K562 (cell line): ENCODE data around the gene DENND4C. TPM values are rescaled to one million over a fixed set of nuclear protein-coding genes. Genes with fewer than 3 reads are reported as not detected.

Experiments
- BDP1 ChIP-seq: IDR thresholded peaks from 3 replicates; pipeline ENCODE4 v1.6.1; 2011; ENCODE audit not compliant: insufficient read length, insufficient read depth
- CREB3 ChIP-seq: fragments of 450-650 bp; conservative IDR thresholded peaks from 2 replicates; pipeline ENCODE4 v1.6.1; 2016; ENCODE audit warnings: missing genetic modification characterization, low read depth, mild to moderate bottlenecking, missing compliant biosample characterization, moderate library complexity
- E2F3 ChIP-seq: fragments of 250-450 bp; sonication (Bioruptor Pico); IDR thresholded peaks from 2 replicates; pipeline ENCODE4 v1.4.0; 2020; ENCODE audit warnings: mild to moderate bottlenecking
- GABPA ChIP-seq: fragments of 200-800 bp; sonication (Bioruptor generic); conservative IDR thresholded peaks from 2 replicates; pipeline ENCODE4 v1.6.1; 2016; ENCODE audit warnings: low read depth, missing genetic modification characterization, missing compliant biosample characterization
- HBP1 ChIP-seq: fragments of 450-650 bp; formaldehyde crosslinking; IDR thresholded peaks from 2 replicates; pipeline ENCODE4 v1.4.0; 2022; ENCODE audit warnings: missing genetic modification characterization
- HDAC3 ChIP-seq: fragments of 450-650 bp; IDR thresholded peaks from 2 replicates; pipeline ENCODE4 v1.6.1; 2018; ENCODE audit warnings: borderline replicate concordance, mild to moderate bottlenecking, moderate library complexity; ENCODE audit not compliant: partially characterized antibody
- HIVEP1 ChIP-seq: fragments of 250-450 bp; sonication (Bioruptor Pico); IDR thresholded peaks from 2 replicates; pipeline ENCODE4 v1.4.0; 2020; ENCODE audit warnings: mild to moderate bottlenecking
- NFXL1 ChIP-seq: fragments of 450-650 bp; formaldehyde crosslinking; IDR thresholded peaks from 2 replicates; pipeline ENCODE4 v1.4.0; 2021; ENCODE audit warnings: mild to moderate bottlenecking
- PYGO2 ChIP-seq: fragments of 450-650 bp; IDR thresholded peaks from 2 replicates; pipeline ENCODE4 v1.6.1; 2016; ENCODE audit warnings: mild to moderate bottlenecking, missing genetic modification characterization, moderate library complexity, missing compliant biosample characterization
- RCOR1 ChIP-seq, 2 experiments: IDR thresholded peaks; 2 replicates each; pipeline ENCODE4 v1.6.1; 2012; ENCODE audit warnings: low read depth in 2 of 2, low read length in 2 of 2, borderline replicate concordance in 1 of 2, improper control_type of control experiment in 1 of 2
- RNF219 ChIP-seq: fragments of 250-450 bp; sonication (Bioruptor Pico); IDR thresholded peaks from 2 replicates; pipeline ENCODE4 v1.5.0; 2022; ENCODE audit warnings: mild to moderate bottlenecking
- SIN3B ChIP-seq: fragments of 450-650 bp; IDR thresholded peaks from 2 replicates; pipeline ENCODE4 v1.6.1; 2017; ENCODE audit warnings: low read depth, mild to moderate bottlenecking, moderate library complexity
- STAG1 ChIP-seq: sonication (generic); formaldehyde crosslinking; IDR thresholded peaks from 2 replicates; pipeline ENCODE4 v1.5.0; 2020; ENCODE audit warnings: missing genetic modification reagents, borderline replicate concordance
- TAF7 ChIP-seq: fragments of 450-650 bp; IDR thresholded peaks from 2 replicates; pipeline ENCODE4 v1.6.1; 2016; ENCODE audit warnings: missing genetic modification characterization, missing compliant biosample characterization
- ZNF41 ChIP-seq: fragments of 250-450 bp; sonication (Bioruptor Pico); conservative IDR thresholded peaks from 2 replicates; pipeline ENCODE4 v1.4.0; 2020; ENCODE audit warnings: mild to moderate bottlenecking
- ZNF551 ChIP-seq: fragments of 250-450 bp; sonication (Bioruptor Pico); IDR thresholded peaks from 2 replicates; pipeline ENCODE4 v1.5.0; 2021; ENCODE audit warnings: mild to moderate bottlenecking, moderate library complexity
- ZNF740 ChIP-seq, 3 experiments: fragments of 200-800 bp in 1 of 3; sonication (Bioruptor generic) in 1 of 3; sonication (generic) in 1 of 3; formaldehyde crosslinking in 1 of 3; IDR thresholded peaks; 2 replicates each; pipeline versions ENCODE4 v1.6.1 to v1.8.0; 2016 to 2022; ENCODE audit warnings: mild to moderate bottlenecking in 2 of 3, missing compliant biosample characterization in 2 of 3, missing genetic modification characterization in 2 of 3, missing genetic modification reagents in 1 of 3
- polyA plus RNA-seq, 8 experiments: library from polyadenylated mRNA; depleted of rRNA in 4 of 8; stranded (reverse) in 5 of 8; unstranded in 3 of 8; fragments of >200 nt; fragmentation: Nextera tagmentation in 2 of 8; fragmentation: Illumina TruSeq in 1 of 8; extraction: Ambion mirVana in 2 of 8; extraction: Trizol in 1 of 8; gene quantifications; 2 replicates each; pipeline versions ENCODE4 v1.2.1 to v1.2.3, GENCODE V29; 2011 to 2014; ENCODE audit warnings: inconsistent platforms in 1 of 8, missing spikeins in 1 of 8
- total RNA-seq, 7 experiments: library from RNA; depleted of rRNA in 6 of 7; stranded (reverse); fragments of >200 nt in 6 of 7; fragmentation: Illumina TruSeq in 2 of 7; extraction: Trizol in 2 of 7; gene quantifications; 2 replicates each; pipeline versions ENCODE4 v1.2.1 to v1.2.3, GENCODE V29; 2011 to 2021; ENCODE audit warnings: low replicate concordance in 1 of 7
- TF ChIP-seq, protein P1 (sequence below): fragments of 200-800 bp; sonication (Bioruptor generic); IDR thresholded peaks from 2 replicates; pipeline ENCODE4 v1.6.1; 2017; ENCODE audit warnings: missing genetic modification characterization, missing compliant biosample characterization
- TF ChIP-seq, protein P2 (sequence below): fragments of 450-650 bp; formaldehyde crosslinking; IDR thresholded peaks from 2 replicates; pipeline ENCODE4 v1.4.0; 2020; ENCODE audit warnings: mild to moderate bottlenecking, moderate library complexity

Gene DENND4C
- total and polyA plus RNA-seq, 9 of the 15 experiments (the other 6 are each of a cell fraction or from before 2014, with no cell fraction given): 4.8 to 31.8 (median 13.9) TPM

DNA sequence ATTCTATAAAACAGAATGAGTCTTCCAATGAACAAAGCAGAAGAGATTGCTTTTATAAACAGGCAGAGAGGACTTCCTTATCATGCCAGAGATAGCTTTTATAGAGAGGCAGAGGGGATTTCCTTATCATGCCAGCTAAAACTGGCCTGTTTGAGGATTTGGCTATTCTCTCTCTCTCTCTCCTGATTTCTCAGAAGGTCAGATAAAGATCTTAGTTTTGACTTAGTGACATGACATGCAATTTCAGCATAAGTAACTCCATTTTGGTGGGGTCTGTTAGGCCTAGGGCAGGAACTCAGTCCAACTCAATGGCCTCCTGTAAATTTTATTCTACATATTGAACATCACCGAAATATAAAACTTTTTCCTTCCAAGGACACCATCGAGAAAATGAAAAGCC lies 31.5 kb upstream of the DENND4C start (continued):
- TF ChIP-seq, protein P1, sequence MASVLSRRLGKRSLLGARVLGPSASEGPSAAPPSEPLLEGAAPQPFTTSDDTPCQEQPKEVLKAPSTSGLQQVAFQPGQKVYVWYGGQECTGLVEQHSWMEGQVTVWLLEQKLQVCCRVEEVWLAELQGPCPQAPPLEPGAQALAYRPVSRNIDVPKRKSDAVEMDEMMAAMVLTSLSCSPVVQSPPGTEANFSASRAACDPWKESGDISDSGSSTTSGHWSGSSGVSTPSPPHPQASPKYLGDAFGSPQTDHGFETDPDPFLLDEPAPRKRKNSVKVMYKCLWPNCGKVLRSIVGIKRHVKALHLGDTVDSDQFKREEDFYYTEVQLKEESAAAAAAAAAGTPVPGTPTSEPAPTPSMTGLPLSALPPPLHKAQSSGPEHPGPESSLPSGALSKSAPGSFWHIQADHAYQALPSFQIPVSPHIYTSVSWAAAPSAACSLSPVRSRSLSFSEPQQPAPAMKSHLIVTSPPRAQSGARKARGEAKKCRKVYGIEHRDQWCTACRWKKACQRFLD (CRISPR knock-in tag): peak; percentile 86
- TF ChIP-seq PYGO2 (tag) (peak; percentile 70), RCOR1 (IDR thresholded peaks at IDR 0.05; ENCODE audit: borderline replicate concordance in 1 of 2, low read depth in 2 of 2, low read length in 2 of 2) (peak in 1 of 2 experiments; percentile 23; a peak in 1 of 4 replicates), STAG1 (CRISPR knock-in tag) (no peak), HBP1 (CRISPR knock-in tag) (no peak), CREB3 (tag) (peak; percentile 81), E2F3 (CRISPR knock-in tag) (0 out of 2 replicates have a peak, but pooled peaks have one; percentile 62), HIVEP1 (CRISPR knock-in tag) (peak; percentile 75; the same call in 1 of the 2 replicates), TAF7 (peak; percentile 17; the same call in 1 of the 2 replicates), NFXL1 (CRISPR knock-in tag) (peak; percentile 68; the same call in 1 of the 2 replicates), ZNF551 (CRISPR knock-in tag) (no peak), ZNF41 (CRISPR knock-in tag) (peak; percentile 88), SIN3B (no peak), BDP1 (no peak), RNF219 (CRISPR knock-in tag) (0 out of 2 replicates have a peak, but pooled peaks have one; percentile 68), GABPA (tag) (peak; percentile 32; the same call in 1 of the 2 replicates), ZNF740 (CRISPR knock-in tag; IDR thresholded peaks at IDR 0.05) (no peak), ZNF740 (tag; IDR thresholded peaks at IDR 0.05) (peak in 1 of 2 experiments; percentile 65; a peak in 1 of 4 replicates), HDAC3 (no peak)
- TF ChIP-seq, protein P2, sequence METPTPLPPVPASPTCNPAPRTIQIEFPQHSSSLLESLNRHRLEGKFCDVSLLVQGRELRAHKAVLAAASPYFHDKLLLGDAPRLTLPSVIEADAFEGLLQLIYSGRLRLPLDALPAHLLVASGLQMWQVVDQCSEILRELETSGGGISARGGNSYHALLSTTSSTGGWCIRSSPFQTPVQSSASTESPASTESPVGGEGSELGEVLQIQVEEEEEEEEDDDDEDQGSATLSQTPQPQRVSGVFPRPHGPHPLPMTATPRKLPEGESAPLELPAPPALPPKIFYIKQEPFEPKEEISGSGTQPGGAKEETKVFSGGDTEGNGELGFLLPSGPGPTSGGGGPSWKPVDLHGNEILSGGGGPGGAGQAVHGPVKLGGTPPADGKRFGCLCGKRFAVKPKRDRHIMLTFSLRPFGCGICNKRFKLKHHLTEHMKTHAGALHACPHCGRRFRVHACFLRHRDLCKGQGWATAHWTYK (CRISPR knock-in tag): peak; percentile 90
